Motor neuron (in vitro differentiated cells): ENCODE results near the gene OGDHL. TPM values are rescaled to one million over a fixed set of nuclear protein-coding genes. Genes with fewer than 3 reads are reported as not detected.
A peak's percentile ranks its signal among the peaks of the same experiment; 100 is the strongest.
"Not testable (repeated sequence)": the region's sequence is repeated elsewhere in the genome, so short reads cannot be mapped to it uniquely, and the experiment has no call there.

ENCODE experiments used
- ATAC-seq, 8 experiments: fragments of 200-7000 bp; cut with Tn5 transposase; replicated peaks in 6 of 8; 2 replicates each; pipeline ENCODE4 v1.8.0; 2021; ENCODE audit warnings: mild to moderate bottlenecking in 8 of 8, moderate library complexity in 8 of 8
- H3K27ac ChIP-seq, 2 donors: fragments of 250-450 bp; sonication (Bioruptor Pico); 2 replicates each; pipeline ENCODE4 v1.9.0; 2021; ENCODE audit warnings: antibody characterized with exemption in 2 of 2, mild to moderate bottlenecking in 2 of 2, moderate library complexity in 1 of 2
- H3K4me1 ChIP-seq, 2 donors: fragments of 250-450 bp; sonication (Bioruptor Pico); replicated peaks in 1 of 2; 2 replicates each; pipeline ENCODE4 v1.6.1; 2021; ENCODE audit warnings: antibody characterized with exemption in 2 of 2, mild to moderate bottlenecking in 2 of 2, moderate library complexity in 1 of 2
- H3K4me3 ChIP-seq, 5 donors: fragments of 250-450 bp; sonication (Bioruptor Pico); 2 replicates each; pipeline ENCODE4 v1.9.0; 2021; ENCODE audit warnings: antibody characterized with exemption in 5 of 5, mild to moderate bottlenecking in 5 of 5, moderate library complexity in 4 of 5
- WGBS, 10 experiments: fragments of 450-650 bp; shearing (Covaris generic); methylation state at CpG; one replicate each; pipeline ENCODE4 v1.0.0; 2022; 5-methylcytosine and 5-hydroxymethylcytosine counted together
- in situ Hi-C, 9 experiments: fragments of 400-800 bp; cut with MboI; loops; one replicate each; pipeline ENCODE4 v1.15.0; 2021; ENCODE audit warnings: low sequenced_read_pairs in 9 of 9, low pct_unique_long_range_greater_than_20kb in 2 of 9; ENCODE audit not compliant: unreplicated experiment in 9 of 9
- total RNA-seq, 8 experiments: library from RNA; unstranded; fragments of 300-600 nt; gene quantifications; 2 replicates each; pipeline versions ENCODE4 v1.2.3 to v1.2.4, GENCODE V29; 2022

The OGDHL gene
- total RNA-seq, 8 experiments from 2014 or later, result 1.9 to 47.1 (median 11.9) TPM

GRCh38 chr10:49768731-49769130 is 6.6 kb upstream of the OGDHL start:
- H3K4me3 ChIP-seq, result no peak overlapping the region
- H3K27ac ChIP-seq, result no peak overlapping the region
- ATAC-seq, result peak in 3 of 8 experiments; percentile 30 to 69 (median 39)
- 0 to 100% (median 82%) methylated on average over 1 to 2 of the region's 45 CpGs; no CpG with 5 or more reads in 7 of the 10 experiments for WGBS, 10 experiments
- in situ Hi-C loops, result loop anchor here in 1 of 9 experiments (25.0 kb wide), 1 partner anchor 156 kb away; the partner anchor contains the start of genes CHAT and SLC18A3
- no peaks in the 10 kb centered on the region for H3K4me1 ChIP-seq

DNA sequence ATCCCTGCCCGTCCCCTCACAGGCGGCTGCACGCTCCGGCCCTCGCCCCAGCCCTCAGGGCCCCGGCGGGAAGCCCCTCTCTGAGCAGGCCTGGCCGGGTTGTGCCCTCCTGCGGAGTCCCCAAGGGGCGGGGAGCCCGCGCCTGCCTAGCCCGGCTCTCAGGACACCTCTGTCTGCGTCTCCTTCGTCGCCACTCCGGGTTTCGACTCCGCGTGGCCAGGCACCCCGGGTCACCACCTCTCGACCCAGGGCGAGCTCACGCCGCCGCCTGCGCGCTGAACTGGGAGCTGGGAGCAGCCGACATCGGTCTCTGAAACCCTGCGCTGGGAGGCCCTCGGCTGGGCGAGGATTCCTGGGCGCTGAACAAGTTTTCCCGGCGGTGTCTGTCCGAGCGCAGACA is 6.2 kb upstream of the OGDHL start:
- 20% methylated on average over 3 of the region's 38 CpGs; no CpG with 5 or more reads in 9 of the 10 experiments for WGBS, 10 experiments
- Histone ChIP-seq H3K27ac (no peak overlapping the region), H3K4me1 (no peaks in the 10 kb centered on the region), H3K4me3 (no peak overlapping the region)
- peak in 3 of 8 experiments; percentile 35 to 57 (median 38) for ATAC-seq
- in situ Hi-C loops, result loop anchor here in 1 of 9 experiments (25.0 kb wide), 1 partner anchor 156 kb away; the partner anchor contains the start of genes CHAT and SLC18A3

GRCh38 chr10:49767752-49768151 is 5.6 kb upstream of the OGDHL start:
- no peak for ATAC-seq
- in situ Hi-C loops, result loop anchor here in 1 of 9 experiments (25.0 kb wide), 1 partner anchor 155 kb away; the partner anchor contains the start of genes CHAT and SLC18A3
- Histone ChIP-seq H3K4me1 (no peaks in the 10 kb centered on the region), H3K4me3 (no peak overlapping the region), H3K27ac (no peak overlapping the region)
- 35 to 100% (median 84%) methylated on average over 1 to 4 of the region's 7 CpGs; no CpG with 5 or more reads in 4 of the 10 experiments for WGBS, 10 experiments

DNA sequence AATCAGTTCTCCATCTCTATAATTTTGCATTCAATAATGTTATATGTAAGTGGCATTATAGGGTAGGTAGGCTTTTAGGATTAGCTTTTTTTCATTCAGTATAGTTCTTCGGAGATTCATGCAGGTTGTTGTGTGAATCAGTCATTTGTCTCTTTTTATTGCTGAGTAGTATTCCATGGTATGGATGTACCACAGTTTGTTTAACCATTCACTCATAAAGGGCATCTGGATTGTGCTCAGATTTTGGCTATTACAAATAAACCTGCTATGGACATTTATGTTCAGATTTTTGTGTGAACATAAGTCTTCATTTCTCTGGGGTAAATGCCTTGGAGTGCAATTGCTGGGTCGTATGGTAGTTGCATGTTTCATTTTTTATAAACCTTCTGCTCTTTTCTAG is 4.4 kb upstream of the OGDHL start:
- no peak for ATAC-seq

DNA sequence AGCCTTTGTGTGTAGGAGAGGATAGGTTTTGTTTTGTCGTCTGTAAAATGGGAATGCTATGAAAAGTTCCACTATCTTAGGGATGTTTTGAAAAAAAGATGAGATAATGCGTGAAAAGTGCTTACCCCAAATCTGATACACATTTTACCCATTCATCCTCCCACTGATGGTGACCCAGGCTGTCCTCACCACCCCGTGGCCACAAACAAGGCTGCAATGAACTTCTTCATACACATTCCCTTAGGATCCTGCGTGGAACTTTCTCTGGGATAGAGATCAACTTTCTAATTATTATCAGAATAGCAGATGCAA is 399 bp upstream of the OGDHL start:
- H3K27ac ChIP-seq, result peak overlapping the region in 1 of 2 donors; percentile 46
- H3K4me1 ChIP-seq, result peaks cover 0 to 17% of the 10 kb centered on the region in 2 donors
- 18 to 66% (median 33%) methylated on average over 1 to 4 of the region's 4 CpGs; no CpG with 5 or more reads in 3 of the 10 experiments for WGBS, 10 experiments
- in situ Hi-C loops, result loop anchor here in 1 of 9 experiments (25.0 kb wide), 1 partner anchor 150 kb away; the partner anchor contains the start of genes CHAT and SLC18A3
- peak overlapping the region; percentile 43 to 52 (median 50) for H3K4me3 ChIP-seq
- ATAC-seq, result no peak

More for the DNA sequence above, 4.4 kb upstream of the OGDHL start:
- Histone ChIP-seq H3K27ac (no peak overlapping the region), H3K4me1 (peaks cover 0 to 2% of the 10 kb centered on the region in 2 donors), H3K4me3 (no peak overlapping the region)
- 0 to 93% (median 67%) methylated on average over 1 to 2 of the region's 2 CpGs; no CpG with 5 or more reads in 2 of the 10 experiments for WGBS, 10 experiments
- in situ Hi-C loops, result loop anchor here in 1 of 9 experiments (25.0 kb wide), 1 partner anchor 154 kb away; the partner anchor contains the start of genes CHAT and SLC18A3

GRCh38 chr10:49761201-49761788 is 828 bp downstream of the OGDHL start:
- Histone ChIP-seq H3K4me1 (peaks cover 0 to 17% of the 10 kb centered on the region in 2 donors), H3K27ac (peak overlapping the region; percentile 33 to 43), H3K4me3 (peak overlapping the region; percentile 43 to 52 (median 50))
- no peak for ATAC-seq
- in situ Hi-C loops, result loop anchor here in 1 of 9 experiments (25.0 kb wide), 1 partner anchor 149 kb away; the partner anchor contains the start of genes CHAT and SLC18A3
- 17 to 100% (median 58%) methylated on average over 1 to 5 of the region's 16 CpGs; no CpG with 5 or more reads in 4 of the 10 experiments for WGBS, 10 experiments

GRCh38 chr10:49760789-49761188 is 1.3 kb downstream of the OGDHL start:
- no peak for ATAC-seq
- WGBS, 10 experiments, result 40 to 100% (median 45%) methylated on average over 1 to 3 of the region's 3 CpGs; no CpG with 5 or more reads in 6 of the 10 experiments
- peaks cover 0 to 17% of the 10 kb centered on the region in 2 donors for H3K4me1 ChIP-seq
- in situ Hi-C loops, result loop anchor here in 1 of 9 experiments (25.0 kb wide), 1 partner anchor 148 kb away; the partner anchor contains the start of genes CHAT and SLC18A3
- H3K27ac ChIP-seq, result no peak overlapping the region
- no peak overlapping the region for H3K4me3 ChIP-seq

- ATAC-seq, result peak in 2 of 8 experiments; percentile 20 to 35
- 0 to 100% (median 76%) methylated on average over 1 to 3 of the region's 10 CpGs; no CpG with 5 or more reads in 4 of the 10 experiments for WGBS, 10 experiments
- Histone ChIP-seq H3K4me1 (peaks cover 0 to 17% of the 10 kb centered on the region in 2 donors), H3K4me3 (no peak overlapping the region), H3K27ac (no peak overlapping the region)
- in situ Hi-C loops, result loop anchor here in 1 of 9 experiments (25.0 kb wide), 1 partner anchor 148 kb away; the partner anchor contains the start of genes CHAT and SLC18A3
These were observed 2.2 kb downstream of the OGDHL start for GRCh38 chr10:49759787-49760551.

GRCh38 chr10:49758249-49758930 is 3.7 kb downstream of the OGDHL start:
- in situ Hi-C loops, result loop anchor here in 1 of 9 experiments (25.0 kb wide), 1 partner anchor 146 kb away; the partner anchor contains the start of genes CHAT and SLC18A3
- no peak overlapping the region for H3K4me3 ChIP-seq
- no peak for ATAC-seq
- peaks cover 0 to 17% of the 10 kb centered on the region in 2 donors for H3K4me1 ChIP-seq
- no peak overlapping the region for H3K27ac ChIP-seq
- 50 to 100% (median 80%) methylated on average over 1 to 4 of the region's 15 CpGs; no CpG with 5 or more reads in 5 of the 10 experiments for WGBS, 10 experiments

DNA sequence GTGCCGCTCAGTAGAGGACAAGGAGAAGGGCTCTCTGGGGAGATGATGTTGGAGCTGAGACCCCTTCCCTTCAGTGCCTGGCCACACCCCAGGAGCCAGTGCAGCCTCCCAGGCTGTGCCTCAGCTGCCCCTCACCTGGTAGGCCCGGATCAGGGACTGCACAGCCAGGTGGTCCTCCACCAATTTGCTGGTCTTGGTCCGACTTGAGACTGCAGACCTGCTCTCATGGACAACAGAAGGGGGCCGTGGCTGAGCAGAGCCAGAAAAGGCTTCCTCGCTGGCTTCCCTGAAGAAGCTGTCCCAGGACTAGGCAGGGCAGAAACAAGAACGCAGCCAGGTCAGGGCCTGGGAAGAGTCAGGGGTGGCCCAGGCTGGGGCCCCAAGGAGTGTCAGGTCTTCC is 5.5 kb downstream of the OGDHL start:
- ATAC-seq, result no peak
- H3K27ac ChIP-seq, result no peak overlapping the region
- H3K4me1 ChIP-seq, result peaks cover 0 to 17% of the 10 kb centered on the region in 2 donors
- WGBS, 10 experiments, result 7 to 89% methylated on average over 2 to 5 of the region's 6 CpGs; no CpG with 5 or more reads in 8 of the 10 experiments
- in situ Hi-C loops, result loop anchor here in 1 of 9 experiments (25.0 kb wide), 1 partner anchor 144 kb away; the partner anchor contains the start of genes CHAT and SLC18A3
- H3K4me3 ChIP-seq, result no peak overlapping the region

- ATAC-seq, result no peak
- Histone ChIP-seq H3K4me1 (peaks cover 0 to 10% of the 10 kb centered on the region in 2 donors), H3K27ac (no peak overlapping the region), H3K4me3 (no peak overlapping the region)
- WGBS, 10 experiments, result 40 to 100% (median 76%) methylated on average over 1 to 3 of the region's 3 CpGs; no CpG with 5 or more reads in 5 of the 10 experiments
- in situ Hi-C loops, result loop anchor here in 1 of 9 experiments (25.0 kb wide), 1 partner anchor 144 kb away; the partner anchor contains the start of genes CHAT and SLC18A3
These were observed 6.1 kb downstream of the OGDHL start for GRCh38 chr10:49756031-49756430.

DNA sequence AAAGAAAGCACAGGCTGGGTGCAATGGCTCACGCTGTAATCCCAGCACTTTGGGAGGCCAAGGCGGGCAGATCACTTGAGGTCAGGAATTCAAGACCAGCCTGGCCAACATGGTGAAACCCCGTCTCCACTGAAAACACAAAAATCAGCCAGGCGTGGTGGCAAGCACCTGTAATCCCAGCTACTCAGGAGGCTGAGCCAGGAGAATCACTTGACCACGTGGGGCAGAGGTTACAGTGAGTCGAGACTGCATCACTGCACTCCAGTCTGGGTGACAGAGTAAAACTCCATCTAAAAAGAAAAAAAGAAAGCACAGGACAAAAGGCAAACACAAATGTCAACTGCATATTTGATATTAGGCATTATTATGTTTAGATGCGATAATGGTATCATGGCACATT is 7.2 kb downstream of the OGDHL start:
- not testable (repeated sequence) for H3K4me1 ChIP-seq, H3K4me3 ChIP-seq, ATAC-seq, H3K27ac ChIP-seq
- in situ Hi-C loops, result loop anchor here in 1 of 9 experiments (25.0 kb wide), 1 partner anchor 143 kb away; the partner anchor contains the start of genes CHAT and SLC18A3
- 33 to 100% (median 93%) methylated on average over 1 to 7 of the region's 7 CpGs; no CpG with 5 or more reads in 3 of the 10 experiments for WGBS, 10 experiments
